Measurements from ENCODE around the gene TANGO6. TPM values are rescaled to one million over a fixed set of nuclear protein-coding genes. Genes with fewer than 3 reads are reported as not detected.
A peak's percentile ranks its signal among the peaks of the same experiment; 100 is the strongest.
"Not testable (repeated sequence)": the region's sequence is repeated elsewhere in the genome, so short reads cannot be mapped to it uniquely, and the experiment has no call there.

Gene TANGO6
- total RNA-seq, 1 donor from 2014 or later, result 21.1 TPM

- Mint-ChIP-seq H3K27ac (ENCODE audit: unreplicated experiment) (no peak overlapping the region), H3K36me3 (ENCODE audit: low read depth) (no peaks in the 10 kb centered on the region), H3K27me3 (ENCODE audit: low read depth) (no peaks in the 10 kb centered on the region), H3K4me1 (no peaks in the 10 kb centered on the region), H3K9me3 (no peaks in the 10 kb centered on the region), H3K4me3 (no peak overlapping the region)
- no peak for DNase-seq (ENCODE audit: low read depth, low spot score)
- TF ChIP-seq CTCF (conservative IDR thresholded peaks at IDR 0.05), result no peak
Measured at GRCh38 chr16:69057400-69058378, 214.4 kb downstream of the TANGO6 start.

- peaks cover 23% of the 10 kb centered on the region for H3K4me1 Mint-ChIP-seq
- not testable (repeated sequence) for H3K4me3 Mint-ChIP-seq; DNase-seq (ENCODE audit: low read depth, low spot score); H3K9me3 Mint-ChIP-seq; H3K27ac Mint-ChIP-seq (ENCODE audit: unreplicated experiment); H3K27me3 Mint-ChIP-seq (ENCODE audit: low read depth); H3K36me3 Mint-ChIP-seq (ENCODE audit: low read depth)
Measured at GRCh38 chr16:69063491-69063890, 220.2 kb downstream of the TANGO6 start.

- no peak for TF ChIP-seq CTCF (conservative IDR thresholded peaks at IDR 0.05)
- Mint-ChIP-seq H3K27ac (ENCODE audit: unreplicated experiment) (no peak overlapping the region), H3K4me1 (peaks cover 23% of the 10 kb centered on the region), H3K27me3 (ENCODE audit: low read depth) (no peaks in the 10 kb centered on the region), H3K4me3 (no peak overlapping the region), H3K9me3 (no peaks in the 10 kb centered on the region), H3K36me3 (ENCODE audit: low read depth) (peaks cover 2% of the 10 kb centered on the region)
- no peak for DNase-seq (ENCODE audit: low read depth, low spot score)
Measured at GRCh38 chr16:69064124-69064763, 220.9 kb downstream of the TANGO6 start.

GRCh38 chr16:69064764-69065313 lies 221.5 kb downstream of the TANGO6 start:
- H3K36me3 Mint-ChIP-seq (ENCODE audit: low read depth), result peaks cover 2% of the 10 kb centered on the region
- no peak overlapping the region for H3K27ac Mint-ChIP-seq (ENCODE audit: unreplicated experiment)
- no peaks in the 10 kb centered on the region for H3K27me3 Mint-ChIP-seq (ENCODE audit: low read depth)
- no peaks in the 10 kb centered on the region for H3K9me3 Mint-ChIP-seq
- H3K4me1 Mint-ChIP-seq, result peaks cover 23% of the 10 kb centered on the region
- no peak overlapping the region for H3K4me3 Mint-ChIP-seq
- TF ChIP-seq CTCF (conservative IDR thresholded peaks at IDR 0.05), result no peak
- no peak for DNase-seq (ENCODE audit: low read depth, low spot score)

GRCh38 chr16:69069504-69069903 lies 226.2 kb downstream of the TANGO6 start:
- Mint-ChIP-seq H3K36me3 (ENCODE audit: low read depth) (no peaks in the 10 kb centered on the region), H3K4me3 (no peak overlapping the region), H3K4me1 (peaks cover 37% of the 10 kb centered on the region), H3K27ac (ENCODE audit: unreplicated experiment) (peak overlapping the region; percentile 69), H3K27me3 (ENCODE audit: low read depth) (no peaks in the 10 kb centered on the region), H3K9me3 (no peaks in the 10 kb centered on the region)
- no peak for DNase-seq (ENCODE audit: low read depth, low spot score)
- TF ChIP-seq CTCF (conservative IDR thresholded peaks at IDR 0.05), result no peak

Data from neural crest cell (in vitro differentiated cells).